Measurements from ENCODE around the gene GNB1L.

Gene GNB1L

GRCh38 chr22:19831016-19831415 is 23.7 kb downstream of the GNB1L start:
- no peak for TF ChIP-seq CTCF (IDR thresholded peaks at IDR 0.05; ENCODE audit: insufficient read depth, low read length, missing control alignments)
- no peak overlapping the region for H3K4me3 ChIP-seq (ENCODE audit: low read depth, low read length)
- POLR2A ChIA-PET = no interaction called here
- CTCF ChIA-PET = interaction anchor here (1.5 kb wide), 1 partner anchor 79 kb away, joined by 3 read pairs; no protein-coding TSS in a partner anchor
- no peak for DNase-seq (ENCODE audit: low read depth, low spot score)

- no peak overlapping the region for H3K4me3 ChIP-seq (ENCODE audit: low read depth, low read length)
- POLR2A ChIA-PET = no interaction called here
- CTCF ChIA-PET = no interaction called here
- no peak for TF ChIP-seq CTCF (IDR thresholded peaks at IDR 0.05; ENCODE audit: insufficient read depth, low read length, missing control alignments)
- no peak for DNase-seq (ENCODE audit: low read depth, low spot score)
These were observed 26.7 kb downstream of the GNB1L start for GRCh38 chr22:19828035-19828401.

GRCh38 chr22:19827341-19828034 is 27.2 kb downstream of the GNB1L start:
- ChIA-PET CTCF (no interaction called here), POLR2A (no interaction called here)
- TF ChIP-seq CTCF (IDR thresholded peaks at IDR 0.05; ENCODE audit: insufficient read depth, low read length, missing control alignments) = no peak
- H3K4me3 ChIP-seq (ENCODE audit: low read depth, low read length) = no peak overlapping the region
- no peak for DNase-seq (ENCODE audit: low read depth, low spot score)

GRCh38 chr22:19826619-19826950 is 28.1 kb downstream of the GNB1L start:
- no peak overlapping the region for H3K4me3 ChIP-seq (ENCODE audit: low read depth, low read length)
- DNase-seq (ENCODE audit: low read depth, low spot score) = no peak
- CTCF ChIA-PET = no interaction called here
- POLR2A ChIA-PET = no interaction called here
- no peak for TF ChIP-seq CTCF (IDR thresholded peaks at IDR 0.05; ENCODE audit: insufficient read depth, low read length, missing control alignments)

- no peak for DNase-seq (ENCODE audit: low read depth, low spot score)
- H3K4me3 ChIP-seq (ENCODE audit: low read depth, low read length) = no peak overlapping the region
- TF ChIP-seq CTCF (IDR thresholded peaks at IDR 0.05; ENCODE audit: insufficient read depth, low read length, missing control alignments) = no peak
- ChIA-PET CTCF (no interaction called here), POLR2A (no interaction called here)
These were observed 28.6 kb downstream of the GNB1L start for GRCh38 chr22:19825904-19826618.

- TF ChIP-seq CTCF (IDR thresholded peaks at IDR 0.05; ENCODE audit: insufficient read depth, low read length, missing control alignments) = no peak
- ChIA-PET POLR2A (no interaction called here), CTCF (no interaction called here)
- DNase-seq (ENCODE audit: low read depth, low spot score) = no peak
- H3K4me3 ChIP-seq (ENCODE audit: low read depth, low read length) = no peak overlapping the region
These were observed 29.7 kb downstream of the GNB1L start for GRCh38 chr22:19824926-19825339.
